ENCODE measurements around the gene MOB2.

The MOB2 gene

GRCh38 chr11:1530686-1531448 is 44.3 kb upstream of the MOB2 start:
- TF ChIP-seq, protein P1, sequence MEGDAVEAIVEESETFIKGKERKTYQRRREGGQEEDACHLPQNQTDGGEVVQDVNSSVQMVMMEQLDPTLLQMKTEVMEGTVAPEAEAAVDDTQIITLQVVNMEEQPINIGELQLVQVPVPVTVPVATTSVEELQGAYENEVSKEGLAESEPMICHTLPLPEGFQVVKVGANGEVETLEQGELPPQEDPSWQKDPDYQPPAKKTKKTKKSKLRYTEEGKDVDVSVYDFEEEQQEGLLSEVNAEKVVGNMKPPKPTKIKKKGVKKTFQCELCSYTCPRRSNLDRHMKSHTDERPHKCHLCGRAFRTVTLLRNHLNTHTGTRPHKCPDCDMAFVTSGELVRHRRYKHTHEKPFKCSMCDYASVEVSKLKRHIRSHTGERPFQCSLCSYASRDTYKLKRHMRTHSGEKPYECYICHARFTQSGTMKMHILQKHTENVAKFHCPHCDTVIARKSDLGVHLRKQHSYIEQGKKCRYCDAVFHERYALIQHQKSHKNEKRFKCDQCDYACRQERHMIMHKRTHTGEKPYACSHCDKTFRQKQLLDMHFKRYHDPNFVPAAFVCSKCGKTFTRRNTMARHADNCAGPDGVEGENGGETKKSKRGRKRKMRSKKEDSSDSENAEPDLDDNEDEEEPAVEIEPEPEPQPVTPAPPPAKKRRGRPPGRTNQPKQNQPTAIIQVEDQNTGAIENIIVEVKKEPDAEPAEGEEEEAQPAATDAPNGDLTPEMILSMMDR (IDR thresholded peaks at IDR 0.05): no peak

DNA sequence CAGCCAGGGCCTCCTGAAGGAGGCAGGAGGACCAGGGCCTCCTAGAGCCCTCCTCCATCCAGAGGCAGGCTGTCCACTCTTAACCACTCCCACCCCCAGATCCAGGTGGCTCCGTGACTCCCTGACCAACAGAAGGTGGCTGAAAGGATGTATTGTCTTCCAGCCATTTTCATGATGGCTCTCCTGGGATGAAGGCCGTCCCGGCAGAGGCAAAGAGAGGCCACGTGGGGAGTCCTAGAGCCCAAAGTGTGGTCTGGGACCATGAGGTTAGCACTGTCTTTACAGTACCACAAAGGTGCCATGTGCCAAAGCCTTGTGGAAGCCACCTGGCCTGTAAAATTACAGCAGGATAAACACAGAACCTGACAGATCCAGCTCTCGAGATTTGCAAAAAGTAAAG is 43.2 kb upstream of the MOB2 start:
- TF ChIP-seq, protein P1 (IDR thresholded peaks at IDR 0.05): no peak

DNA sequence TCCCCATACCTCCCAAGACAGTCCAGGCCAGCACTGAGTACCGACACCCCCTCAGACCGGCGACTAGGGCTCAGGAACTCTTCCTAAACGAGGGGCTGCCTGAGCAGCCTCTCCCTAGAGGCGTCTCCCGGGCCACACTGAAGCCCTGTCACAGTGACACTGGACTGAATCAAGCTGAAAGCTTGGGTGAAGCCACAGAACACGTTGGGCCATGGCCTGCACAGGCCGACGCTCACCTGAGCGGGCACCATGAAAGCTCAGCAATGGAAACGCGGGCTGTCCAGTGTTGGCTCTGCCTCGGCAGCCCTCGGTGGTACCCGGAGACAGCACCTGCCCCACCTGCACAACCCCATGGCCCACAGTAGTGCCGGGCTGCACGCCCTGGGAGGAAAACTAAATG is 42.7 kb upstream of the MOB2 start:
- TF ChIP-seq, protein P1 (IDR thresholded peaks at IDR 0.05): no peak

DNA sequence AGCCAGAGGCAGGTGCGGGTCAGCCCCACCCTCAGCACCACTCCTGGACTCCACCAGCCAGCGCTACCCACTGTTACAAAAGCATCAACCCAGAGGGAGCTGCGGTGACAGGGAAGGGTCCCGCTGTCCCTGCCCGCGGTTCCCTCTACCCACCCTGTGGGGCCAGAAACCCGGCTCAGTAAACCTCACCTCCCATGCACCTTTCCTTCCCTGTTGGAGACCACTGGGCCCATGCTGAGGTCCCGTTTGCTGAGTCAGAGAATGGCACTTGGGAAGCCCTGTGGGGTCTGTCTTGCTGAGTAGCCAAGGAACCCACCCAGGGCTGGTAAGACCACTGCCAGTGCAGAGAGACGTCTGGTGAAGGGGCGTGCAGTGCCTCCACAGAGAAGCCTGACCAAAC is 42.1 kb upstream of the MOB2 start:
- TF ChIP-seq, protein P1 (IDR thresholded peaks at IDR 0.05): no peak

GRCh38 chr11:1526785-1527184 is 40.2 kb upstream of the MOB2 start:
- TF ChIP-seq, protein P1 (IDR thresholded peaks at IDR 0.05): no peak

DNA sequence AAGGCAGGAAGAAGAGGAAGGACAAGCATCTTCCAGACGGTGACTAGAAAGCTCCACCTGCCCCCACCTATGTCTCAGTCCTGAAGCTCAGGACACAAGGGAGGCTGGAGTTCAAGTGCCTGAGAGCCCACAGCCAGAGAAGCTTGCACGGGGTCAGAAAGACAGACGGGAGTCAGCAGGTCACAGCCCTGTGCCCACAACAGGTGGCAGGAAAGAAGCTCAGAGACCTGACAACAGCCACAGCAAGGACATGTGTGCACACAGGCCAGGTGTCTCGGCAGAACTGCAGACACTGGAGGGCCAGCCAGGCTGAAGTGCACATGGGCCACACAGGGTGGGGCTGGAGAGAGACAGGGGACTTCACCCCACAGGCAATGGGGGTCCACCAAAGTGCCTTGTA is 37.2 kb upstream of the MOB2 start:
- TF ChIP-seq, protein P1 (IDR thresholded peaks at IDR 0.05): no peak

- TF ChIP-seq, protein P1 (IDR thresholded peaks at IDR 0.05): no peak
These were observed 36.5 kb upstream of the MOB2 start for GRCh38 chr11:1523077-1523476.

DNA sequence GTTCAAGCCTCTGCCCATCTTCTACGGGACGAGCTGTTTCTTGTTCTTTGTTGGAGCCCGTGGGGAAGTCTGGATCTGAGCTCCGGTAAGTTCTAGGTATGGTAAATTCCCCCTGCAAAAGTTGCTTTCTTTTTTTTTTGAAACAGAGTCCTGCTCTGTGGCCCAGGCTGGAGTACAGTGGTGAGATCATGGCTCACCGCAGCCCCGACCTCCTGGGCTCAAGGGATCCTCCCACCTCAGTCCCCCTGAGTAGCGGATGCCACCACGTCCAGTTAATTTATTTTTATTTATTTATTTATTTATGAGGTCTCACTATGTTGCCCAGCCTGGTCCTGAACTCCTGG is 35.5 kb upstream of the MOB2 start:
- TF ChIP-seq, protein P1 (IDR thresholded peaks at IDR 0.05): no peak
